Stimulated activated CD8-positive, alpha-beta memory T cell treated with anti-CD3 and anti-CD28 coated beads, Interleukin-7, amount 100 ng/mL, for 4 hours (primary cell): Measurements from ENCODE around the gene UNC93A.
"Not testable (repeated sequence)": the region's sequence is repeated elsewhere in the genome, so short reads cannot be mapped to it uniquely, and the experiment has no call there.

Source experiments
- DNase-seq, 2 donors: peaks; one replicate each; pipeline ENCODE4 v3.0.0-alpha.2; 2020; ENCODE audit warnings: low read depth in 2 of 2

UNC93A gene

DNA sequence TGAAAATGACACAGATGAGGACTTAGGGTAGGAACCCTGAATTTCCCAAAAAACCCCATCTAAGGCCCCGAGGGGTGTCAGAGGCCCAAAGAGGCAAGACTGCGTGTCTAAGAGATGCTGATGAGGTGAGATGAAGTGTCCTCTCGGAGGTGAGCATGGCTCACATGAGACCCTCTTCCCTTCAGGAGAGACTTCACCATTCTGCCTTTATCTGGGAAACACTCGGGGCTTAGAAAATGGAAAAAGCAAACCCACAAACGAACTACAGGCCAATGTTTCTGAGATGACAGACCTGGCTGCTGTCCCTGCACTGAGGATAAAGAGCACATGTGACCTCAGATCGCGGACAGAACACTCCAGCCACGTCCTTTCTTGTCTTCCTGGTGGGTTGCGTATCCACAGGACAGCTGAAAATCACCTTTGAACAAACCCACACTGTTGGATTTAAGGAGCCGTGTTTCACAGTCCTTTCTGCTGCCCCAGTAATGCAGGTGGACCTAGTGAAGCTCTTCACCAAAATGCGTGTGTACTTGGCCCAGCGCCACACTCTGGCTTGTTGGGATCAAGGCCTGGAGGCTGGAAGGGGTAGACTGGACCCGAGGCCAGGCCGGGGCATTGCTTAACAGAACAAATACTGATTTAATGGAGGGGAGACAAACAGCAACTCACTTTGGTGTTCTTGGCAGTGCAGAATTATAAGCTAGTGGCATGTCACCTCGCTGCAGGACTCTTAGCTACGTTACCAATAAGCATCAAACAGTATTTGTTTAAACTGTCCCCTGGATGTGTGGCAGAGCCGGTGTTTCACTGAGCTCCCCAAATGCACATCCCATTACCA, 18.5 kb downstream of the UNC93A start:
- not testable (repeated sequence) for DNase-seq

- no peak for DNase-seq
Observed at GRCh38 chr6:167311286-167311685, 20.2 kb downstream of the UNC93A start.

DNA sequence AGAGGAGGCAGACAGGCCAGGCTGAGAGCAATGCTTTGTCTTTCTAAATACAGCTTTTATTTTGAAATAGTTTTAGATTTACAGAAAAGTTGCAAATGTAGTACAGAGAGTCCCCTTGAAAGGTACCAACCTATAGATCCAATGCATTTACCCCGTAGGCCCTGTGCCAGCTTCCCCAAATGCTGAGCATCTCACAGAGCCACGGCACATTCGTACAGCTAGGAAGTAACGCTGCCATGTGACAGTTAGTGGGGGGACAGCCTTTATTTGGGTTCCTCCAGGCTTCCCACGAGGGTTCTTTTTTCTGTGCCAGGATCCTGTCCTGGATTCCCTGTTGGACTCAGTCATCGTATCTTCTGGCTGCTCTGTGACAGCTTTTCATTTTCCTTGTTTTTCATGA, 20.6 kb downstream of the UNC93A start:
- DNase-seq = not testable (repeated sequence)

- no peak for DNase-seq
Observed at GRCh38 chr6:167314180-167314821, 23.2 kb downstream of the UNC93A start.

DNA sequence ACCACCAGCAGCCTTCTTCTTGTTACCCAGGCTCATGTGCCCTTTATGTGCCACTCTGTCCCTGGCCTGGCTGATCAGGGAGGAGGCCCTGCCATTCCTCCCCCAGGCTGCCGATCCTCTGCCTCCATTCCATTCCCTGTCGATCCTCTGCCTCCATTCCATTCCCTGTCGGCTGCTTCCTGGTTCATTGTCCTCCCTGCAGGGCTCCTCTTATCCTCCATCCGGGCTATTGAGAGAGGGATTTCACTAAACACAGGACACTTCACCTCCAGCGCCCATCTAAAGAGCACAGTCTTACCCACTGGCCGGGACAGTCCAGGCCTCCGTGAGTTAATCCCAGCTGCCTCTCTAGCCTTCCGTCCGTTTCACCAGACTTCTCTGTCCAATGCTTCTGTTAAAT, 26.1 kb downstream of the UNC93A start:
- no peak for DNase-seq

DNA sequence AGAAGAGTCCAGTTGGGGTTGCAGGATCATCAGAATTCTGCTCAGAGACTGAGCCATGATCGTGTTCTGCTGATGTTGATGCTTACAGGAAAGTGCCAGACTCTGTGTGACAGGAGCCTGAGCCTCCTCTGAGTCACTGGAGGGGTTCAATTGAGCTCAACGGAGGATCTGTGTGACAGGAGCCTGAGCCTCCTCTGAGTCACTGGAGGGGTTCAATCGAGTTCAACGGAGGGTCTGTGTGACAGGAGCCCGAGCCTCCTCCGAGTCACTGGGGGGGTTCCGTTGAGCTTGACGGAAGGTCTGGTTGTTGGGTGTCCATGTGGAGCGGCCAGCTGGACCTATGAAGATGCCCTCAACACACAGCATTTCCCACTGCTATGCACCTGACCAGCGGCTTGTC, 27.2 kb downstream of the UNC93A start:
- not testable (repeated sequence) for DNase-seq

- DNase-seq = not testable (repeated sequence)
Observed at GRCh38 chr6:167318856-167319255, 27.7 kb downstream of the UNC93A start.

DNA sequence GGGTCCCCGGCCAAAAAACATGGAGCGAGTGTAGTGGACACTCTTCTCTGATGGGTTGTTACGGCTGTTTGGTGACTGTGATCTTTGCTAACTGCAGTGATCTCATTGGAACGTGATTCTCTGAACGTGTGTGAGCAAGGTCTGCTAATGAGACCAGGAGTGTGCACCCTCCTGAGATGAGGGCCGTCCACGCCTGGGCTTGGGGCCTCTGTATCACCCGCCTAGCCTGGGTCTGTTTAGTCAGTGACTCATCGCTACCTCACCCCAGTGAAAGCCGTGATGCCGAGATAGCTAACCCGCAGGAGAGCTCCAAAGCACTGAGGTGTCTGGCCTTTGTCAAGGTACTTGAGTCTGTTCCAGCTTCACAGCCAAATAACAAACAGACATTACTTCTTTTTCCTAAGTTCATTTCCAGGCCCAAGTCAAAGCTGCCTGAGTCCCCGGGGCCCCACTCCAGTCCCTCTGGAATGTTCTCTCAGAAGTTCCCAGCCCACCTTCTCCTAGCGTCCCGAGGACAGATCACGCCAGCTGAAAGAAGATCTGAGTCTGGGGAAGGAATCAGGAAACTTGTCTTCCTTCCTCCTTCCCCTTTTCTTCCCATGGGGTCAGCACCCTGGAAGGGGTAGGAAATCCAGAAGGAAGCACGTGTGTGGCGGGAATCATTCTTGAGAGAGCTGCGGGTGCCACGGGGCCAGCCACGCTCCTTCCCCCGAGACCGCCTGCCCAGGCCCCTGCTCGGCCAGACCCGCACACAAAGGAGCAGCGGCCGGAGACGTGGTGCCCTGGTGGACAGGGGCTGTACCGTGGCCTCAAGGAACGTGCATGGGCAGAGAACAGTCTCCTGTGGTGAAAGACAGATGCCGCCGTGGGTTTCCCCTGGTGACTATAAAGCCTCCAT, 29.0 kb downstream of the UNC93A start:
- DNase-seq = not testable (repeated sequence)

- DNase-seq = not testable (repeated sequence)
Observed at GRCh38 chr6:167320754-167321056, 29.6 kb downstream of the UNC93A start.

DNA sequence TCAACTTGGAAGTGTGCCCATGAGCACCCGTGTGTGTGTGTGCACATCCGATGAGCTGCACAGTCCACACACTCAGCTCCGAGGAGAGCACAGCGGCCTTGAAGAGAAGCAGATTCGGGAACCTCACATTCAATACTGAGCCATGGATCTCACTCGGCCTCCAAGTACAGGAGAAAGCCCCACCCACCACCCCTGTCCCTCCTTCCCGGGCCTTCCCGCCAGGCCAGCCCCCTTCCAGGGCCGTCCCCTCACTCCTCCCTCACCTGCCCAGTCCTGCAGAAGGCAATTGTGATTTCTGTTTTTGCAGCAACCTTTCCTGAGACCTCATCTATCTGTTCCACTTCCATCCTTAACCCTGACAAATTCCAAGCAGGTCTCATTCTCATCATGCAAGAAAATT, 30.1 kb downstream of the UNC93A start:
- DNase-seq = not testable (repeated sequence)

- no peak for DNase-seq
Observed at GRCh38 chr6:167323111-167323510, 32.0 kb downstream of the UNC93A start.

- no peak for DNase-seq
Observed at GRCh38 chr6:167324111-167324510, 33.0 kb downstream of the UNC93A start.

- DNase-seq = no peak
Observed at GRCh38 chr6:167325766-167326165, 34.7 kb downstream of the UNC93A start.

- no peak for DNase-seq
Observed at GRCh38 chr6:167327391-167327790, 36.3 kb downstream of the UNC93A start.

- no peak for DNase-seq
Observed at GRCh38 chr6:167328086-167328485, 37.0 kb downstream of the UNC93A start.

- no peak for DNase-seq
Observed at GRCh38 chr6:167329014-167329413, 37.9 kb downstream of the UNC93A start.

- DNase-seq = no peak
Observed at GRCh38 chr6:167330750-167331149, 39.6 kb downstream of the UNC93A start.

GRCh38 chr6:167331565-167331964, 40.5 kb downstream of the UNC93A start:
- no peak for DNase-seq

- DNase-seq = no peak
Observed at GRCh38 chr6:167336844-167337630, 45.9 kb downstream of the UNC93A start.

GRCh38 chr6:167337675-167338449, 46.7 kb downstream of the UNC93A start:
- no peak for DNase-seq
